ENCODE results near the gene JARID2.
"Not testable (repeated sequence)": the region's sequence is repeated elsewhere in the genome, so short reads cannot be mapped to it uniquely, and the experiment has no call there.

Gene JARID2

DNA sequence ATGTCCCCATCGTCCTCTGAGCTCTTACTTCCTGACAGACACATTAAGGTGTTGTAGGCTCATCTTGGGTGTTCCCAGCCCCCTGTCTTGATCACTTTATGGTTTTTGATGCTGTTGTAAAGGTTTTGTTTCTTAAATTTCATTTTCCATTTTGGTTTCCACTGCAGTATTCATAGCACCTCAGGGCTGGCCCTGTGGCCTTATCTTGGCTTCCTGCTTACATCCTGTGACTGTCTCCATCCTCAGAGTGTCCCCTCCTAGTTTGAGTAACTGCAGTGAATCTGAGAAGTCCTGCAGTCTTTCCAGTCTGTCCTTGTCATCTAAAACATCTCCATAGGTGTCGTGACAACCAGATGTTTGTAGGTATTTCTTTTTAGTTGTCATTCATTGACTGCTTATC, 50.9 kb downstream of the JARID2 start:
- TF ChIP-seq CTCF (IDR thresholded peaks at IDR 0.05; ENCODE audit: control insufficient read depth, extremely low read depth, insufficient read depth), result no peak
- no peak for DNase-seq (ENCODE audit: low read depth)
- H3K4me3 ChIP-seq (ENCODE audit: low read depth, low read length), result no peak overlapping the region

GRCh38 chr6:15297167-15297566, 51.3 kb downstream of the JARID2 start:
- DNase-seq (ENCODE audit: low read depth), result not testable (repeated sequence)

GRCh38 chr6:15297895-15298590, 52.2 kb downstream of the JARID2 start:
- no peak for DNase-seq (ENCODE audit: low read depth)
- H3K4me3 ChIP-seq (ENCODE audit: low read depth, low read length), result no peak overlapping the region
- TF ChIP-seq CTCF (IDR thresholded peaks at IDR 0.05; ENCODE audit: control insufficient read depth, extremely low read depth, insufficient read depth), result no peak

More at GRCh38 chr6:15297167-15297566, 51.3 kb downstream of the JARID2 start:
- not testable (repeated sequence) for H3K4me3 ChIP-seq (ENCODE audit: low read depth, low read length)

GRCh38 chr6:15299430-15300131, 53.7 kb downstream of the JARID2 start:
- no peak for DNase-seq (ENCODE audit: low read depth)
- H3K4me3 ChIP-seq (ENCODE audit: low read depth, low read length), result no peak overlapping the region
- no peak for TF ChIP-seq CTCF (IDR thresholded peaks at IDR 0.05; ENCODE audit: control insufficient read depth, extremely low read depth, insufficient read depth)

GRCh38 chr6:15301179-15302006, 55.5 kb downstream of the JARID2 start:
- TF ChIP-seq CTCF (IDR thresholded peaks at IDR 0.05; ENCODE audit: control insufficient read depth, extremely low read depth, insufficient read depth), result no peak
- H3K4me3 ChIP-seq (ENCODE audit: low read depth, low read length), result no peak overlapping the region
- no peak for DNase-seq (ENCODE audit: low read depth)

DNA sequence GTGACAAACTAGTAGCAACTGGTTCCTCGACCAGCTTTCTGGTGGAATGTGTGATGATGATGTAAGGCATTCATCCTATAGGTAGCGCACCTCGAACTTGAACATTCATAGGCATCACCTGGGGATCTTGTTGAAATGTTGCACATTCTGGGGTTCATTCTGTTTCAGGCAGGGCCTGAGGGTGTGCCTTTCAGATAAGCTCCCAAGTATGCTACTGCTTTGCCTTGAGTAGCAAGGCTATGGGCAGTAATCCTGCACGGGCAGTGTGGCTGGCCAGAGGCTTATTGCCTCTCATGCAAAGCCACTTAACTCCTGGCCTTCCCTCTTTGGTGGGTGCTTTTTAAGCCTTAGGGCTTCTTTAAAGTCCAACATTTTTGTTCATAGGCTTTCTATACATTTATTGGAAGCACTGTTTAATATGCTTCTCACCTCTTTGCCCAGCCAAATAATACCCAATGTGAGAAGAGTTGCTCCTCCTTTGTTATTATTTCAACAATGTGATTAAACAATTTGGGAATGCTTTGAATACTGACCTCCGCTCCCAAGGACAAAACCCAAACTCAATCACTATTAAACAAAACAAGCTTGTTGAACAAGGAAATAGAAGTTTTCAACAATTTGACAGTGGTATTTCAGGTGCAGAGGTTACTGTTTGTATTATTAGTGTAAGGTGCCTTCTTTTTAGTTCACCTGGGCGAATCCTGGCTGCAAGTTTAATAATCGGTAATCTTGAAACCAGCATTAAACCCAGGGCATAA, 57.5 kb downstream of the JARID2 start:
- DNase-seq (ENCODE audit: low read depth), result no peak
- no peak for TF ChIP-seq CTCF (IDR thresholded peaks at IDR 0.05; ENCODE audit: control insufficient read depth, extremely low read depth, insufficient read depth)
- no peak overlapping the region for H3K4me3 ChIP-seq (ENCODE audit: low read depth, low read length)
